GM10248 (cell line): ENCODE measurements around the gene PRPF6.

Experiments used
- CTCF ChIA-PET: fragments of 300-600 bp; sonication (Branson Sonifier 250); formaldehyde crosslinking; extraction: SDS; loops from one replicate; lab custom pipeline; 2021; ENCODE audit warnings: antibody characterized with exemption; lab: Yijun Ruan, JAX
- POLR2A ChIA-PET: fragments of 350-650 bp; sonication (Branson Sonifier 250); formaldehyde crosslinking; extraction: SDS; loops from one replicate; lab custom pipeline; 2020; ENCODE audit warnings: antibody characterized with exemption; lab: Yijun Ruan, JAX
- DNase-seq: peaks from one replicate; pipeline ENCODE4 v3.0.0; 2012; ENCODE audit errors: extremely low spot score
- CTCF ChIP-seq: IDR thresholded peaks from 2 replicates; pipeline ENCODE4 v1.5.1; 2012; ENCODE audit warnings: mild to moderate bottlenecking, low read depth; ENCODE audit errors: extremely low read depth, missing control alignments, control extremely low read depth

Gene PRPF6

DNA sequence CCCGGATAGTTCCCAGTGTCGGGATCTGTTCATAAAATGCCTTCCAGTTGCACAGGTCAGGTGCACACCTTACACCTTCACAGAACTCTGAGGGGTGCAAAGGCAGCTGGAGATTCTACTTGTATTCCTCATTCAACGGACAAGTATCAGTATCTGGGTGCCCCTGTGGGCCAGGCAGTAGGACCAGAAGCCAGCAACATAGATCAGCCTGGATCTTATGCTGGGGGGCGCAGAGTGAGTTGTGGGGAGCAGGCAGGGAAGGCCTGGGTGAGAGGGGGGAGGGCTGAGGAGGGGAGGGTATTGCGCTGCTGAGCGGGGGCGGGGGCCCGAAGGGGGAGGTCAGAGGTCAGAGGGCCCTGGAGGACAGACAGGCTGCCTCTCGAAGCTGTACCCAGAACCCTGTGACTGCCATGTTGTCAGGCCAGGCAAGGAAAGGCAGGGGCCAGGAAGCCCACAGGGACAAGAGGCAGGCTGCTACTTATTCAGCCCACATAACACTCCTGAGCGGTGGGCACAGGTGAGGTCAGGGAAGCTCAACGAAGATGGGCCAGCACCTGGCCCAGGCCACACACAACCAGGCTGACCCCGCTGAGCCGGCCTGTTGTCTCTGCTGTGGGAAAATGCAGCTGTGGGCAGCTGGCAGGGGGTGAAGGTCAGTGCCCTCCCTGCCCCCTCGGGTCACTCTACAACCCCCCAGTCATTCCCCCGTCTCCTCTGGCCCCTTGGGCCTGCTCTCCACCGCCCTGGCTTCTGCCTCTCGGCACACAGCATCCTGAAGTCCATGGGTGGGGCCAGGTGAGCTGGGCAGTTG lies 100.1 kb downstream of the PRPF6 start:
- no peak for TF ChIP-seq CTCF
- no peak for DNase-seq
- ChIA-PET POLR2A (no interaction called here), CTCF (interaction anchor here (1.1 to 3.7 kb wide), 6 partner anchors 22 to 100 kb away, joined by 3 to 24 read pairs (median 6); partner anchors contain the start of gene PRPF6)

- CTCF ChIA-PET = interaction anchor here (1.1 to 3.7 kb wide), 5 partner anchors 21 to 101 kb away, joined by 3 to 24 read pairs (median 5); partner anchors contain the start of gene PRPF6
- TF ChIP-seq CTCF = no peak
- POLR2A ChIA-PET = no interaction called here
- no peak for DNase-seq
Observed at GRCh38 chr20:64081624-64081964, 100.7 kb downstream of the PRPF6 start.

DNA sequence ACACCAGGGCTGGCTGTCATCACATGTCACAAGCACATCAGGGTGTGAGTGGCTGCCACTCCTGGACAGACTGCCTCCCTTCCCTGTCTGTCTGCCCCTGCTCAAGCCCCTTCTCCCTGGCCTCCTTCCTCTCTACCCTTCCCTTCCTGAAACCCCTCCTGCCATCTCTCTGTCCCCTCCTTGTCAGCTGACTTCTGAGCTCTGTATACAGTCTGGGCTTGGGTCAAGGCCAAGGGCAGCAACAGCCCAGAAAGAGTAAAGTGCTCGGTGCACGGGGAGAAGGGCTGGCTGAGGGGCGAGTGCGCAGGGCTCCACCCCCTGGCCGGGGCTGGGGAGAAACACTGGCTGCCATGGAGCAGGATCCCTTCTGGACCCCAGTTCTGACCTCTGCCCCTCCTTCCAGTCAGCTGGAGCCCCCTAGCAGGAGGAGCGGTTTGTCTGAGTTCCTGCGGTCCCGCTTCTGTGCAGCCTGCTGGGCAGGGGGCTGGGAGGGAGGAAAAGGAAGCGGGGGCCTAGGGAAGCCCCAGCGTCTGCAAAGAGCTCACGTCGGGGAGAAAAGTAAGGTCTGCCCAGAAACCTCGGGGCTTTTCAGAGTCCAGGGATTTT lies 101.3 kb downstream of the PRPF6 start:
- CTCF ChIA-PET = interaction anchor here (1.6 to 3.7 kb wide), 7 partner anchors 12 to 68 kb away, joined by 5 to 24 read pairs (median 7); no protein-coding TSS in a partner anchor
- POLR2A ChIA-PET = no interaction called here
- TF ChIP-seq CTCF = no peak
- no peak for DNase-seq
